ENCODE data around the gene SPON1.

Gene SPON1

GRCh38 chr11:14202251-14203196 is 240.0 kb downstream of the SPON1 start:
- DNase-seq: no peak

DNA sequence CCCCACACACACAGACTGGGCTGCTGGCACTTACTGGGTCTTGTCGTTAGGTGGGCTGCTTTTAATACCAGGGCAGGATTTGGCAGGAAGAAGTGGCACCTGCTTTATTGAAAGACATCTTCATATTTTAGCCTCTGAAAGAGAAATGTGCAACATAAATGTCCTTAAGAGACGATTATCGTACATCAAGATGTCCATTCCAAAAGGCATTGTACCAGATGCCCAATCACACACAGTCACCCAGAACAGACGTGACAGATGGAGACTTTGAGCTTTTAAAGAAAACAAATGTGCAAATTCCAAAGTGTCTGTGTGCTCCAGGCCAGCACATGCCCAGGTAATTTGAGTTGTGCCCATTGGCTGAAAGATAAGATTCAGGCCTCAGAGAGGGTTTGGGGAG is 240.8 kb downstream of the SPON1 start:
- no peak for DNase-seq

- no peak for DNase-seq
Measured at GRCh38 chr11:14212986-14213385, 250.5 kb downstream of the SPON1 start.

DNA sequence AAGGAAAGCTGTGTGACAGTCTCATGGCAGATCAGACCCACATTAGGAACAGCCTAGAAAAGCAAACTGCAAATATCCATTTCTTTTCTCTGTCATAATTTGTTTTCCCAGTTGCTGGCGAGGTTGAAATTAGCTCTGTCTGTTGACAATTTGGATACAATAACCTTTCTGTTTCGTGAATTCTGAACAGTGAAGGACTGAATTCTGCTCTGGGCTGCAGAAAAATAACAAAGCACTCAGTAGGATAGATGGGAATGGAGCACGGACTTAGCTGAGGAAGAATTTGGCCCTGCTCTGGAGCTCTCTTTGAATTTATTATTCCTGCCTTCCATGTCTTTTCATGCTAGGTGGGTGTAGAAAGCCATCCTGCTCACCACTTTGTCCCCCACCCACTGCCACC is 256.2 kb downstream of the SPON1 start:
- DNase-seq: no peak

DNA sequence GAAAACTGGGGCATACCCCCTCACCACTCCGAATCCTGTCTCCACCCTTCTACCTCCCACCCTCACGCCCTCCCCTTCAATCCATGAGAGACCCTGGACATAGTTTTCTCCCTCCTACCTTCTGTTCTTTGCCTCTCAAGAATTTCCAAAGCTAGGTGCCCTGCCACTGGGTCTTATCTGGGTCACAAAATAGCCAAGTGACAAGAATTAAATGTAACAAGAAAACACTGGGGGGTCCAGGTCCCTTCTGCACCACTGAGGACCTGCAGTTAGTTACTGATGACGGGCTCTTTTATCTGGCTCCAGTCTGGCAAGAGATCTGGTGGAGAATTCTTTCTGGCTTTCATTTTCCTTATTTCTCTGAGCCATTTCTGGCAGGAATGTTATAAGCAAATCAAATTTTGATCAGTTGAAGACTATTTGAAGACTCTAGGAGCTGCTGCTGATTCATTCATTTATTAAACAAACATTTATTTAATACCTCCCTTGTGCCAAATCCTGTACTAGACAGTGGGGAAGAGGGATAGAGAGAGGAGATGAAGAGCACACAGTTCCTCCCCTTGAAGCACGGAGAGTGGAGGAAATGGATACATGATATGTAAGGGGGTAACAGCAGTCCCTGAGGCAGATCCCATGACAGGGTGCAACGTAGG is 261.2 kb downstream of the SPON1 start:
- no peak for DNase-seq

GRCh38 chr11:14224395-14224794 is 261.9 kb downstream of the SPON1 start:
- DNase-seq: no peak

GRCh38 chr11:14225666-14226065 is 263.1 kb downstream of the SPON1 start:
- no peak for DNase-seq

- no peak for DNase-seq
Measured at GRCh38 chr11:14228356-14228755, 265.8 kb downstream of the SPON1 start.

DNA sequence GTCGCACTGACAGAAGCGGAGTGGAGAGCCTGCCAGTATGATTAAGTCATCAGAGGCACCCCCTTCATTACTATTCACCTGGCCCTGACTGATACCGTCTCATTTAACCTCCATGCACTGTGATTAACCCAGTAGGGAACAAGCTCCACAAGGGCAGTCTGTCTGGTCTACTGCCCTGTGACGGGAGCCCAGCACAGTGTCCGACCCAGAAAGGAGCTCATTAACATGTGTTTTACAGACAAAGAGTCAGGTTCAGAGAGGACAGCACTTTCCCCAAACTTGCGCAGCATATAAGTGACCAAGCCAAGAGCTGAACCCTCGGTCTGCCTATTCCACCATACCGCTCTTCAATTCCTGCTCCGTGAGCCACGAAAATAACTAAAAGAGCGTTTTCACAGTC is 266.9 kb downstream of the SPON1 start:
- no peak for DNase-seq

- DNase-seq: no peak
Measured at GRCh38 chr11:14230407-14230806, 267.9 kb downstream of the SPON1 start.

DNA sequence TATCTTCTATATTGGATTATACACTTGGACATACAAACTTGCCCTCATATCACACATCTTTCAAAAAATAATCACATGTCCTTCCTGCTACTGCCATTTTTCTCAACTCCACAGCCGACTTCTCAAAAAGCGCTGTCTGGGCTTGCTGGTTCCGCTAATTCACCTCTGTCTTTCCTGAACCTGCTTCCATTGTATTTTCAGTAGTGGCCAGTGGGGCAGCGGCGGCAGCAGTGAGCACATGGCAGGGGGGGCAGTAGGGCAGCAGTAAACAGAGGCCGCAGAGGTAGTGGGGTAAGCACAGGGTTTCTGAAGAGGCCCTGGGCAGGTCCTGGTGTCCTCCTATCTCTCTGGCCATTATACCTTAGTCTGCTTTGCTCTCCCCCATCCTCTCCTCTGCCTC is 270.1 kb downstream of the SPON1 start:
- DNase-seq: no peak

DNA sequence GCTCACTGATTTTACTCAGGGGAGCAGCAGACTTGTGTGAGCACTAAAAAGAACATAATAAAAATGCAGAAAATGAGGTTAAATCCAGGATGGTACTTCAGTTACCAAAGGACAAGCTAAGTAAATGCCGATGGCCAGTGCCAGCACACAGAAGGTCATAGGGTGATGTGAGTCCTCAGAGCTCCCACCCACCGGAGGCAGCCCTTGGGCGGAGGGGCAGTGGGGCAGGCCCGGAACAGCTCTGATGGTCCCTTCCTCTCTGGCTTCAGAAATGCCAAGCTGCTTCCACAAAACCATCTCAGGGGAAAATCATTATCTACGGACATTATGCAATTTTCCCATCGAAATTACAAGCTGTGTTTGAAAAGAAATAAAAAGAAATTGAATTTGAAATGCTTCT is 271.9 kb downstream of the SPON1 start:
- DNase-seq: no peak

- DNase-seq: no peak
Measured at GRCh38 chr11:14235701-14236100, 273.2 kb downstream of the SPON1 start.

DNA sequence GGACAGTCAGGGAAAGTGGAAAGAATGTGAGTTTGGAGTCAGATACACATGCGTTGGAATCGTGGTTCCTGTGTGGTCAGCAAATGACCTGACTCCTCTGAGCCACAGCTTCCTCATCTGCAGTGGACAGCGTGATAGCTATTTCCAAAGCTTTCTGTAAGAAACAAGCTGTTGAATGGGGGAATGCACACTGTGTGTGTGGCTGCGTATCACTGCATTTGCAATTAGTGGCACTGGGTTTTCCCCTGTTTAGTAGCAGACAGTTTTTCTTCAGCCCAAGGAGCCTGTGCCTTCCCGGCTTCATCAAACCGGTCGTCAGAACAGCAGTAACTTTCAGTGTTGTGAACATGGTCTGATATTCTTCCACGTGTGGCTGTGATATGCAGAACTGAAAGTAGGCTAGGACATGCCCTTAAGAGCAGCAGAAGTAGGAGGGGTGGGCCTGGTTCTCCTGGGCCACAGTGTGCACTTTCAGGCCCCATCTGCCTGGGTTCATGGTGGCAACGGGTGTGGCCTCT is 275.0 kb downstream of the SPON1 start:
- no peak for DNase-seq

- no peak for DNase-seq
Measured at GRCh38 chr11:14240221-14240620, 277.7 kb downstream of the SPON1 start.

DNA sequence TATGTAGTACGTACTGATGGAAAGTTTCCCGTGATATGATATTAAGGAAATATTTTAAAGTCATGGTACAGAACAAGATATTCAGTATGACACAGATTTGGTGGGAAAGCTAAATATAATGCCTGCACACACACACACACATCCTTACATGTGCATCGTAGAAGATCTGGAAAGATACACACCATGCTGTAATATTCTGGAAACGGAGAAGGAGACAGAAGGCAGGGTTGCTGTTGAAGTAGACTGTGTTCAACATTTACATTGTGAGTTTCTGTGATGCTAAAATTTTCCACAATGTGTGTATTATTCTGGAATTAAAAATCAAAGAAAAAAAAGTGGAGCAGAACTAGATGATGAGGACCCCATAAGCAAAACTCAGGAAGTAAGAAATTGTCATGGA is 278.4 kb downstream of the SPON1 start:
- DNase-seq: no peak

- DNase-seq: no peak
Measured at GRCh38 chr11:14242187-14242586, 279.7 kb downstream of the SPON1 start.

DNA sequence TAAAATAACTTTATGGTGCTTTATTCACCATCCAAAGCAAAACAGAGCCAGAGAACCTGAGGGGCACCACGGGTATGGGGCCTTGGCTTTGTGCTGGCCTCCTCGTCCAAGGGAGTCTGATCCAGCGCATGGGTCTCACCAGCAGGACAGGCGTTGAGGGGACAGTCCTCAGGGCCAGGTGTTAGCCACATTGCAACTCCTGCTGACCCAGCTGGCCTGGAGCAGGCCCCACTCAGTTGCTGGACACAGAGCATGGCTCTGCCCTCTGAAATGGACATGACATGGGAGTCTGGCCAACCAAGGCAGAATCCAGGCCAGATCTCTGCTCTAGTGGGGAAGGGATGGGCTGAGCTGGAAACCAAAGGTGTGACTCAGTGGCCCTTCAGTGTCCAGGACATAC is 280.2 kb downstream of the SPON1 start:
- DNase-seq: no peak

GRCh38 chr11:14244926-14245325 is 282.4 kb downstream of the SPON1 start:
- no peak for DNase-seq

DNA sequence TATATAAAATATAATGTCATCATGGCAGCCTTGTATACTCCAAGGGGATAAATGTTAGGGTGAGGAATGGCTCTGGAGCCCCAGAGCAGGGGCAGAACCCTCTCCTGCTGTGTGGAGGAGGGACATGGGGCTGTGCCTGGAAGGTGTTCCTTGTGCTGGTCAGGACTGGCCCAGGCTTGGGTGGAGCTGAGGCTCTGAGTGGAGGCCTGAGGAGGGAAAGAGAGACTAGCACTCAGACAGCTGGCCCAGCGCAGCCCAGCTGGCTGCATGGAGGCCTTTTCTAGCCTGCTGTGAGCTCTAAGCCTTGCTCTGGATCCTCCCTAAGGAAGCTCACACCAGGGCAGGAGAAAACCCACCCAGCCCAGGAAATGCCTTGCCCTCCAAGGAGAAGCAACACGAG is 282.9 kb downstream of the SPON1 start:
- DNase-seq: no peak

DNA sequence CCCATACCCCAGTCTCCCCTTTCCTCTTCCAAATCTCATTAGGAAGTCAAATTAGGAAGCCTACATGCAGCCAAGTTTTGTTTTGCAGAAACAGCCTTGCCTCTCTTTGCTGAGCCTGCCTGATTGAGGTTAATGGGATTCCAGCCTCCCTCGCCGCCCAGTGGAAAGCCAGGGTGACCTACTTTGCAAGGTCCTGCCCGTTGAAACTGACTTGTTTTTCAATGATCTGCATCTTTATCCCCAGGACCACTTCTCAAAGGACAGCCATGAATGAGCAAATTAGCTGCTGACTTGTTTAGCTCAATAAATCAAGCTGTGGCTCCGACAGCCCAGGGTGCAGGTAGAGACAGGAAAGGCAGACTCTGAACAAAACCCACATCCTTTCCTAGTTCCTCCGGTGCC is 286.1 kb downstream of the SPON1 start:
- DNase-seq: no peak

GRCh38 chr11:14249121-14249963 is 286.8 kb downstream of the SPON1 start:
- DNase-seq: peak; percentile 31 to 69

DNA sequence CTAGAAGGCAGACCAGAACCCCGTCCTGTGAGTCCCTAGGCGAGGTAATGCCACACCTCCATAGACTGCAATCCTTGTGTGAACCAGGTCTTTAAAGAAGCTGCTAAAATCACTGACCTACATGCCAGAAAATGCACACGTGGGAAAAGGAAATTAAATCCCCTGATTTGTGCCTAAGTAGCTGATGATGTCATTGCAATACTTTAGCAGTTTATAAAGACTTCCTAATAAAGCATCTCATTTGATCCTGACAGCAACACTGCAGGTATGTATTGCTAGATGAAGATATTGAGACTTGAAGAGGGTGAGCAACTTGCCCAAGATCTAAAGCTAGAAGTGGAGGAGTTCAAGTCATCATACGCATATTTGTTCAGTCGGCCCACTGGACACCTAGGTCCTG is 289.2 kb downstream of the SPON1 start:
- DNase-seq: no peak

All from NCI-H446 (cell line).